Fibroblast of the conjunctiva (primary cell): ENCODE data around the gene PDSS2.
"Not testable (repeated sequence)": the region's sequence is repeated elsewhere in the genome, so short reads cannot be mapped to it uniquely, and the experiment has no call there.

Experiments
- DNase-seq: peaks from one replicate; pipeline ENCODE4 v3.0.0-alpha.2; 2010; ENCODE audit warnings: low read depth

PDSS2 gene

DNA sequence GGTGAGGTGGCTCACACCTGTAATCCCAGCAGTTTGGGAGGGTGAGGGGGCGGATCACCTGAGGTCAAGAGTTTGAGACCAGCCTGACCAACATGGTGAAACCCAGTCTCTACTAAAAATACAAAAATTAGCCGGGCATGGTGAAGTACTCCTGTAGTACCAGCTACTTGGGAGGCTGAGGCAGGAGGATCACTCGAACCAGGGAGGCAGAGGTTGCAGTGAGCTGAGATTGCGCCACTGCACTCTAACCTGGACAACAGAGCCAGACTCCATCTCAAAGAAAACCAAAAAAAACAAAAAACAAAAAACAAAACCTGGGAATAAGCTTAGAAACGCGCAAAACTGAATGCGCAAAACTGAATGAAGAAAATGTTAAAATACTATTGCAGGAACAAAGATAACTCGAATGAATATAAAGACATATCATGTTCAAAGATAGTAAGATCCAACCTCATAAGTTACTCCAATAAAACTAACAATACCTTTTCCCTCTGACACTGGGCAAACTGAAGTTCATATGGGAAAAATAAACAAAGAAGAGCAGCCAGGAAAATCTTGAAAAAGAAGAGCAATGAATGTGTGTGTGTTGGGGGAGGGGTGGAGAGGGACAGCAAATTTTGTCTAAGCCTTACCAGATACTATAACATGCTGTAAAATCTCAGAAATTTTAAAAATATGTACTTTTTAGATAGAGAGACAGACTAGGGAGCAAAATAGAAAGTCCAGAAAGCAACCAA, 243.0 kb downstream of the PDSS2 start:
- no peak for DNase-seq

DNA sequence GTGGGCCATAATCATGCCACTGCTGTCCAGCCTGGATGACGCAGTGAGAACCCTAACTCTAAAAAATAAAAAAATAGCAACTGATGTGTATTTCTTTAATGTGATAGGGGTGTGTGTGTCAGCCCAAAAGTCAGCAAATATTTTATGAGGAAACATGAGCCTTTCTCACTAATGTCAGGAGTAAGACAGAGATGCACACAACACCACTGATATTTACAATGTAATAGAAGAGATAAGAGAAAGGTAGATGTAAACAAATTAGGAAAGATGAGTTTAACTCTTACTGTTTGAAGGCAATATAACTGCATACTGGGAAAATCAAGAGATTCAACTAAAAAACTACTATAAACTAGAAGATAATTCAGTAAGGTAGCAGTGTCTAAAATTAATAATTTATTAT, 244.0 kb downstream of the PDSS2 start:
- DNase-seq = no peak

DNA sequence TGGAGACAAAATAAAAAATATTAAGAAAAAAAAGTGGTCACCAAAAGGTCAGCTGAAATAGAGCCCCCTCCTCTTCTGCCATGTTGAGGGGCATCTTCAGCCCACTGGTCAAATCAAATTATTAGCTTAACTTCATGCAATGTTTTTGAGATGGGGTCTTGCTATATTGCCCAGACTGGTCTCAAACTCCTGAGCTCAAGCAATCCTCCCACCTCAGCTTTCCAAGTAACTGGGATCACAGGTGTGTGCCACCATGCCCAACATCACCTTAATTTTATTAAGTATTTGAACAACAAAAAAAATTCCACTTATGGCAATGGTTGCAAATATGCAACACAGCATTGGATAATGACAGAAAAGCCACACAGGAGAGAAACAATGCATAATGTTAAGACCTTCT, 244.7 kb downstream of the PDSS2 start:
- DNase-seq = no peak

DNA sequence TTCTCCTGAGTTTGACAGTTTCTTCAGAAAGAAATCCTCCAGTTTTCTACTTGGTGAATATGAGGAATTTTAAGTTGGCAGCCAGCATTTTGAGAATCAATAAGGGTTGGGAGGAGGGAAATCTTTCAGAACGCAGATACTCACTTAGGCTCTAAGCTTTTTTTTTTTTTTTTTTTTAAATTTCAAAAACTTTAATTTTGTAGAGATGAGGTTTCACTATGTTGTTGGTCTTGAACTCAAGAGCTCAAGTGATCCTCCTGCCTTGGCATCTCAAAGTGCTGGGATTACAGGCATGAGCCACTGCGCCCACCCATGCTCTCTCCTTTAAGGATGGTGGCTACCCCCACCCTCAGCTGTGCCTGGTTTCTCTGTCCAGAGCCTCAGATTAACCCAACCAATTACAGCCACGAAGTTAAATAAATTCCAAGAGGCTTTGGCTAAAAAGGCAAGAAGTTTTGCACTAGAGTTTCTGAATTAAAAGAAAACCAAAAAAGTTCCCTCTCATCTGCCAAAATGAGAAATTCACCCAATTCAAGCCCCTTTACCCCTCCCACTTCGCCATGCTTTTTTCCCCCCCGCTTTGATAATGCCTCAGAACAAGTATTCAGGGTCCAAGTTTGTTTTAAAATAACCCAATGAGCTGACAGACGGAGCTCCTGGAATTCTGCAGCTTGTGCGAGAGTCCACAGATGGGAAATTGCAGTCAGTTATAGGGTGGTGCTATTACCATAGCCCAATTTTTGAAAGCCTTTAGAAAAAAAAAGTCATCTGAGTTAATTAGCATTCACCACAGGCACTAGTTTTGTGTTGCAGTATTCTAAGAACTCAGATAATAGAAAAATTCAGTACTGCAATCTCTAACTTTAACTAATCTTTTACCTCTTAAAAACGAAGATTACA, 249.7 kb downstream of the PDSS2 start:
- DNase-seq = no peak

DNA sequence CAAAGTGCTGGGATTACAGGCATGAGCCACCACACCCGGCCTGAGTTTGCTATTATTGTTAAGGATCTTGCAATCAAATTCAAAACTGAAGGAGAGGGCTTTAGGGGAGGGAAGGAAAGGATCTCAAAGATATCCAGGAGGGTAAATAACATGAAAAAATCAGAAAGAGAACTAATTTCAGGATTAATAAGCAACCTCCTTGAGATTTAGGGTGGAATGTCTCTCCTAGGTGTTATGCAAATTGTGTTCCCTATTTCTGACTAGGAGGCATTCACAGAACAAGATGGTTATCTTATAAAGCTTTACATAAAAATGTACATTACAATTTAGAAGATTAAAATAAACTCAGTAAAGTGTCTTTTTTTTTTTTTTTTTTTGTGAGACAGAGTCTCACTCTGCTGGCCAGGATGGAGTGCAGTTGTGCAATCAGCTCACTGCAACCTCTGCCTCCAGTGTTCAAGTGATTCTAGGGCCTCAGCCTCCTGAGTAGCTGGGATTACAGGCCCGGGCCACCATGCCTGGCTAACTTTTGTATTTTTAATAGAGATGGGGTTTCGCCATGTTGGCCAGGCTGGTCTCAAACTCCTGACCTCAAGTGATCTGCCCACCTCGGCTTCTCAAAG, 252.0 kb downstream of the PDSS2 start:
- DNase-seq = no peak

DNA sequence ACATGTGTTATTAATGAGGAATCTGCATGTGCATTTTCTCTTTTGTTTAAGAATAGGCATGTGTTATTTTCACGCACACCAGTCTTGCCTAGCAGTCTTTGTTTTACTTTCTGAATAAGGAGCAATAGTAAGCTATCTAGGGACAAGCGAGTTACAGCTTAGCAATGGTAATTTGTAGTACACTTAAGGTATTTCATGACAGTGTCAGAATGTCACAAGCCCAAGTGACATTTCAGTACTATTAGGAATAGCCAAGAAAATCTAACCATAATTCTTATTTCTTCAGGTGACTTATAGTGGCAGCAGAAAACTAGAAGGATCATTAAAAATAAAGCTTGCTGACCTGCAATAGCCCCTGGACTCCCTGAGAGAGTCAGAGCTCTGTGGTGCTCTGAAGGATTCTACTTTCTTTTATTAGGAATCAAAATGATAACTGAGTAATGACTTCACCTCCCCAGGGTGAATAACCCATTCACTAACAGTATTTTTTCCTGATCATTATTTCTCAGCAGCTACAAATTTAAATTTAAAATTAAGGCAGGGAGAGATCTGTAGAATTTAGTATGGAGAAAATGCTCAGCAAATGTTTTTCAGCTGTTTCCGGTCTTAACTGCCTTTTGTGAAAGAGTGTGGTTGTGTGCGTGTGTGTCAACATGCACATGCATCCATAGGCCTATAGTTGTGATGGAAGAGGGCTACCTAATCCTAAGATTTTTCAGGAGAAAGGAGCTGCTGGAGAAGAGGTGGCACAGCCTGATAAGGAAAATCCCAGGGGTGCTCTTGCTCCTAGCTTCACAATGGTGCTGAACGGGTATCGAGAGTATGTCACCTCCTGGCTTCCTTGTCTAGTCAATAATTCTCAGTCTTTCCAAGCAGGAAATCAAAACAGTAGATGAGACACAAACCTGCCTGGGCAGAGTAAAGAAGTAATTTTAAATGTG, 254.0 kb downstream of the PDSS2 start:
- DNase-seq = no peak

DNA sequence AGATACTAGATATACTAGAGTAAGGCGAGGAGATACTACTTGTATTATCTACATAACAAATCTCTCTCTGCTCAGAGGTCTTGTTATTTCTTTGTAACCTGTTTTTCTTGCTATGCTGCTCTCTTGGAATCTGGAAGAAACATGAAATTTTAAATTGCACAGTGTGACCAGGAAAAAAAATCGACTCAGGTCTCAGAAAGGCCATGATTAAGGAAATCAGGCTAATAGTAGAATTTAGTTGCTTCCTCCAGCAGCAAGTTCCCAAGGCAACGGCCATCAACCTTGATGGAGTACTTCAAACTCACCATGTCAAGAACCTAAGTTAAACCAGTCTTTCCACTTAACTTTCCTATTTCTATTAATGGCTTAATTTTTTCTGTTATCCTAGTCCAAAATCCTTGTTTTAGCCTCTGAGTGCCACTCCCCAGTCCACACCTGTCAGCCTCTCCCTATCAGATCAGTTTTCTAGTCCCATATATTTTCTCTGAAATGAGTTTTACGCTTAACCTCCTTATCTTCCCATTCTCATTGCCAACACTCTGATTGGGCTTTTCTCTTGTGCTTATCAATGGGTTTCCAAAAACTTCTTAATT, 256.4 kb downstream of the PDSS2 start:
- DNase-seq = no peak

DNA sequence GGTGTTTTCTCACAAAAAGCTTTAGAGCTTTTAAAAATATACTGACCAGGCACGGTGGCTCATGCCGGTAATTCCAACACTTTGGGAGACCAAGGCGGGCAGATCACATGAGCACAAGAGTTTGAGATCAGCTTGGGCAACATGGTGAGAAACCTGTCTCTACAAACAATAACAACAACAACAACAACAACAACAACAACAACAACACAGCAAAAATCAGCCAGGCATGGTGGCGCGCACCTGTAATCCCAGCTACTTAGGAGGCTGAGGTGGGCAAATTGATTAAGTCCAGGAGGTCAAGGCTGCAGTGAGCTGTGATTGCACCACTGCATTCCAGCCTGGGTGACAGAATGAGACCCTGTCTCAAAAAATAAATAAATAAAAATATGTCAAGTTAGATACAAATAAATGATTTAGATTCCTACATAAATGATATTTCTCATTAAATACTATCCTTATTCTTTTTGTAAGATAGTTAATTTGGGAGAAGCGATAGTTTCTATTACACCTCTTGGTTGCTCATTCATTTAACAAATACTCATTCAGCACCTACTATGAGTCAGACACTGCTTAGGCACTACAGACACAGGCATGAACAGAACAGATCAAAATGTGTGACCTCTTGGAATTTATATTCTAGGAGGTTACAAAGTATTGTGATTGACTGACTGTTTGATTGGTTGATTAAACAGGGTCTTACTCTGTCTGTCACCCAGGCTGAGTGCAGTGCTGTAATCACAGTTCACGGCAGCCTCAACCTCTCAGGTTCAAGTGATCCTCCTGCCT, 260.5 kb downstream of the PDSS2 start:
- DNase-seq = no peak

DNA sequence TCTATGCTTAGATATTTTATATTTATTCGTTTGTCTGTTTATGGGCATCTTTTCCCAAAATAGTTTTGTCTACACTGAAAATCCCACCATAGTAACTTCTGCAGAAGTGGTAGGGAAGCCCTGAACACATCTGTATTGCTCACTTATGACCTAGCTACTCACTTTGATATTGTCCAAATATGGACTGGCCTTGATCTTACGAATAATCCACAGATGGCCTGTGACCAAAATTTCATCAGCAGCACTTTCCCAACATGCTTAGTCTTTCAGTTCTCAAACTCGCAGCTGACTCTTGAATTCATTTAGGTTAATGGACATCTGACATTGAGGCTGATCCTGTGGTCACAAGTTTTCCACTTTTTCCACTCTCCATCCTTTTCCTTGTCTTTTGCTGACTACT, 263.2 kb downstream of the PDSS2 start:
- DNase-seq = no peak

DNA sequence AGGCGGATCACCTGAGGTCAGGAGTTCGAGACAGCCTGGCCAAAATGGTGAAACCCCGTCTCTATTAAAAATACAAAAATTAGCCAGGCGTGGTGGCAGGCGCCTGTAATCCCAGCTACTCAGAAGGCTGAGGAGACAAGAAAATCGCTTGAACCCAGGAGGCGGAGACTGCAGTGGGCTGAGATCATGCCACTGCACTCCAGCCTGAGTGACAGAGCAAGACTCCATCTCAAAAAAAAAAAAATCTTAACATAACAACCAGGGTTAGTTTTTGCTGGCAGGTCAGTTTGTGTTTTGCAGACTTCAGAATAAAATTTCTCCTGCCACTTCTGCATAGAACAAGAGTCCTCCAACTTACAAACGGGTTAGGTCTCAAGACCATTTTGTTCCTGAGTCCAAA, 264.6 kb downstream of the PDSS2 start:
- not testable (repeated sequence) for DNase-seq

DNA sequence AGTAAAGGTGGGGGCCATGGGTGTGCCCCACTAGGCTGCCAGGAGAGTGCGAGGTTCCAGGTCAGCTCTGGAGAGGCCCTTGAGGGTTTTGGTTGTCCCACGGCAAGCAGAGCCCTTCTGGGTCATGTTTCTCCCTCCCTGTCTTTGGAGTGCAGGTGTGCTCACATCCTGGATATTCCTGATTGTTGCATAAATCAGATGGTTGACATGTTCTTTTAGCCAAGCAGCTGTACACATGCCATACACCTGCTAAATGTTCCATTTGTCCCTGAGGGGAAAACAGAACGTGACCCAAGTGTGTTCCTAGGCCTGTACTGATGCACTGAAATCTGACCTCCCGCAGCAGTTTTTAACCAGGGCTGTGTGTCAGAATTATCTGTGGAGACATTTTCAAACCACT, 266.5 kb downstream of the PDSS2 start:
- no peak for DNase-seq

DNA sequence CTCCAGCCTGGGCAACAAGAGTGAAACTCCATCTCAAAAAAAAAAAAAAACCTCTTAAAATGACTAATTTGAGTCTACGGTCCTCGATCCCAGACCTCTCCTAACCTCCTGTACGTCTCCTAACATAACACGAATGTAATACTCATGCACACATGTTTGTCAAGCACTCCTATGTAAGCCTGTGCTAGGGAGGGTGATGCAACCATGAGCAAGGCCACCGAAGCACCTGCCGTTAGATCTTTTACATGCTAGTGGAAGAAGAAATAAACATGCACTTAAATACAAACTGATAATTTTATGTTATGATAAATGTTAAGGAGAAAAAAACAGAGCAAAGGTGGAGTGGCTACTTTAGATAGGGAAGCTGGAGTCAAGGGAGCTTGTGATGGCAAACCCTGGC, 271.7 kb downstream of the PDSS2 start:
- no peak for DNase-seq

DNA sequence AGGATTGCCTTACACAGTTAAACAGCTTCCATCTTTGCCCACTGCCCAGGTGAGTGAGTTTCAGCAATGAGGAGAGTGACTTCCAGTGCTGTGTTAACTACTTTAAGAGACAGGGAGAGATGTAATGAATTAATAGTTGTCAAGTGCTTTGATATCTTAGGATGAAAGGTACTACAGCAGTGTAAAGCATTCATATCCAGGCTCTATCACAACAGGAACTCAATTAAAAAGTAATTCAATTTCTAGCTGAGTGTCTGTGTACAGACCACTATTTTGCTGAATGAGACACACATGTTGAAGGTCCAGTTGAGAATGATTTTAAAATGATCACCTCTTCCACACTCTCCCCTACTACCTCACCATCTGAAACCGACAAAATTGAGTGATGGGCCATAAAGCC, 273.3 kb downstream of the PDSS2 start:
- no peak for DNase-seq

DNA sequence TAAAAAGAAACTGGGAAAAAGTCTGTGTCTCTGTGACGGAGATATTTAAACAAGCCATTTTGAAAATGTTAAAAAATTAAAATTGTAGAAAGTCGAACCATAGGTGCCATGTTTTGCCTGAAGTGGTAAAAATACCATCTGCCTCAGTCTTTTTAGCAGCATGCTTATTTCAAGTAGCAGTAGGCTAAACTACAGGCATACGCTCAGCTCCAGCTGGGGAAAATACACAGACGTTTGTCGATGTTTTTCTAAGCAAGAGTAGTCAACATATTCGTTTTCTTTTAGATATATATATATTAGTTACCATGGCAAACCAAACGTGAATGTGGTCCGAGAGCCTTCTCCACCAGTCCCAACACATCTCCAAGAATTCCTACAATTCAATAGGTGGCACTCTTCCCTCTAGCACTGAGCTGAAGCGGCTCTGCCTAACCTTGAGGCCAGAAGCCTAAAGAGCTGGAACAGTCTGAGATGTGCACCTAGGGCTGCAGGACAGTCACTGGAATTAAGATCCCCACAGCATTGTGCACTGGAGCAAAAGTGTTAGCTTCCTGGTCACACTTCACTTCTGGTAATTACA, 273.9 kb downstream of the PDSS2 start:
- no peak for DNase-seq

DNA sequence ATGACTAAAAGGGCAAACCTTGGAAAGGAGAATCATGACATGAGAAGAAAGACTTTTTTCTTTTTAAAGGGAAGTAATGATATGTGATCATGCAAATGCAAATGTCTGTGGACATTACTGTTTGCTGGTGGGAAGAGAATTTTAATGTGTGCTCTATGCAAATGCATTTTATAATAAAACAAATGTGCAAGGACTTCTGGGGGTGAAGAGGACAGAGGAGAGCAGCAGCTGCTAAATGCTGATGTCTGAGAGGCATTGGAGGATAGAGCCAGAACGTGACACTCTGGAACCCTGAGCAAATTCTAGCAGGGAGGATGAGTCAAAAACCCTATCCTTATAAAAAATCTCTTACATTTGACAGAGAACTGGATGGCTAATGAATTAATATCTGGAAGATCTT, 274.9 kb downstream of the PDSS2 start:
- DNase-seq = no peak

DNA sequence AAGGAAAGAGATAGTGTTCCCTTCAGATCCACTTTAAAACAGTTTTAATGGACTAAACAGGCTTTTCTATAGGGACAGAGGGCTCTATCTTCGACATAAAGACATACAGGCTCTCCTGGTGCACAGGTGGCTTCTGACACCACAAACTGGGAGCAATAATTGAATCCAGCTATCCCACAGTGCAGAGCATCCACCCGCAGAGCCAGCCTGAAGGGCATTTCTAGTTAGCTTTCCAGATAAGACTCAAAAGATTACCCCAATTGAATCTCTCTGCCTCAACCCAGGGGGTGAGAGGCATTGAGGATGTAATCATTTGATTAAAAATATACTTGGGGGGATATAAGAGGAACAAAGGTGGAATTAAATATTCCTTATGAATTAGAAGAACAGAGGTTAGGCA, 279.3 kb downstream of the PDSS2 start:
- no peak for DNase-seq

DNA sequence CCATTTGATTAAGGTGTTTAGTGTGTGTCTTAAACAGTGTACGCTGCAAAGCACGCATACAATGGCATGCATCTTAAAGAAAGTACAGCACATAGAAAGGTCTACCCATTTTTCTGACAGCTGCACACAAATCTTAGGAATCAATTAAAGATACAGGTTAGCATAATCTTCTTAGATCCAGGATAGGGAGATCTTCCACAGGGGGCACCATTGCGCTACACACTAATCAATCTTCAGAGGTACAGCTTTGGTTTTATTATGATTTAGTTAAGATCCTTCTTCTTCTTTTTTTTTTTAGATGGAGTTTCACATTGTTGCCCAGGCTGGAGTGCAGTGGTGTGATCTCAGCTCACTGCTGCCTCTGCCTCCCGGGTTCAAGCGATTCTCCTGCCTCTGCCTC, 280.4 kb downstream of the PDSS2 start:
- DNase-seq = peak; percentile 5

DNA sequence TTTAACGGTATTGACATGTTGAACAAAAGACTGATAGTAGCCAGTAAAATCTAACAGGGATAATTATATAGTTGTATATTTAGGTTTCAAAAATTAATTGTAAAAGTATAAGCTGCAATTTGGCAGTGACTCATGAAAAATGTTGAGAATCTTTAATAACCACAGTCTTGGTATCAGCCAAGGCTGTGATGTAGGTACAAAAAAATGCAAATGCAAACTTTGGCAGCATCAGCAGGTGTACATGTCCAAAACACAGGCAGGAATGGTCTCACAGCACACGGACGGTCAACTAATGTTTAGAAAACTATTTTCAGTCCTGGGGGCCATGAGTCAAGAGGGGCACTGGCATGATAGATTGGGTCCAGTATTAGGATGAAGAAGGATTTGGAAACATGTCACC, 285.6 kb downstream of the PDSS2 start:
- no peak for DNase-seq

DNA sequence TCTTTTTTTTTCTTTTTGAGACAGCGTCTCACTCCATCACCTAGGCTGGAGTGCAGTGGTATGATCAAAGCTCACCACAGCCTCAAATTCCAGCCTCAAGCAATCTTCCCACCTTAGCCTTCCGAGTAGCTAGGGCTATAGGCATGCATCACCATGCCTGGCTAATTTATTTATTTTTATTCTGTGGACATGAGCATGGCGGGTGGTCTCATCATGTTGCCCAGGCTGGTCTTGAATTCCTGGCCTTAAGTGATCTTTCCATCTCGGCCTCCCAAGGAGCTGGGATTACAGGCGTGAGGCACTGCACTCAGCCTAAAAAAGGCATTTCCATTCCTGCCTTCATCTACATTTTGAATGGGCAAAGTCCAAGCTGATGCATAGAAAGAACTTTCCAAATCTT, 287.9 kb downstream of the PDSS2 start:
- no peak for DNase-seq

DNA sequence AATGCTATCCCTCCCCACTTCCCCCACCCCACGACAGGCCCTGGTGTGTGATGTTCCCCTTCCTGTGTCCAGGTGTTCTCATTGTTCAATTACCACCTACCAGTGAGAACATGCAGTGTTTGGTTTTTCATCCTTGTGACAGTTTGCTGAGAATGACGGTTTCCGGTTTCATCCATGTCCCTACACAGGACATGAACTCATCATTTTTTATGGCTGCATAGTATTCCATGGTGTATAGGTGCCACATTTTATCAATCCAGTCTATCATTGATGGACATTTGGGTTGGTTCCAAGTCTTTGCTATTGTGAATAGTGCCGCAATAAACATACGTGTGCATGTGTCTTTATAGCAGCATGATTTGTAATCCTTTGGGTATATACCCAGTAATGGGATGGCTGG, 295.1 kb downstream of the PDSS2 start:
- DNase-seq = not testable (repeated sequence)
